Forelimb muscle (tissue), 1 donor: Measurements from ENCODE around the gene CADM2. TPM values are rescaled to one million over a fixed set of nuclear protein-coding genes. Genes with fewer than 3 reads are reported as not detected.

Experiments
- DNase-seq: peaks from one replicate; pipeline ENCODE4 v3.0.0-alpha.2; 2013; ENCODE audit warnings: low read depth
- polyA plus RNA-seq: library from polyadenylated mRNA; unstranded; fragments of 120-200 nt; gene quantifications from one replicate; pipeline ENCODE4 v1.2.1, GENCODE V29; 2013; ENCODE audit not compliant: insufficient read length

CADM2 gene
- polyA plus RNA-seq, 1 donor: 5.8 TPM

GRCh38 chr3:84984429-84984828 is 25.6 kb downstream of the CADM2 start:
- DNase-seq: no peak

GRCh38 chr3:84985795-84986194 is 27.0 kb downstream of the CADM2 start:
- no peak for DNase-seq

- peak; percentile 16 for DNase-seq
Measured at GRCh38 chr3:84987706-84988504, 29.1 kb downstream of the CADM2 start.

- no peak for DNase-seq
Measured at GRCh38 chr3:84989102-84989501, 30.3 kb downstream of the CADM2 start.

GRCh38 chr3:84991422-84991900 is 32.7 kb downstream of the CADM2 start:
- DNase-seq: no peak

- DNase-seq: no peak
Measured at GRCh38 chr3:84993956-84994355, 35.2 kb downstream of the CADM2 start.

- DNase-seq: no peak
Measured at GRCh38 chr3:84998545-84998944, 39.8 kb downstream of the CADM2 start.

GRCh38 chr3:85003479-85003878 is 44.7 kb downstream of the CADM2 start:
- no peak for DNase-seq

GRCh38 chr3:85004147-85004546 is 45.4 kb downstream of the CADM2 start:
- DNase-seq: no peak

- no peak for DNase-seq
Measured at GRCh38 chr3:85005946-85006345, 47.2 kb downstream of the CADM2 start.

- DNase-seq: no peak
Measured at GRCh38 chr3:85007195-85008094, 48.7 kb downstream of the CADM2 start.

- DNase-seq: no peak
Measured at GRCh38 chr3:85020828-85021227, 62.0 kb downstream of the CADM2 start.

GRCh38 chr3:85030052-85030451 is 71.3 kb downstream of the CADM2 start:
- no peak for DNase-seq

GRCh38 chr3:85037203-85037602 is 78.4 kb downstream of the CADM2 start:
- DNase-seq: no peak

GRCh38 chr3:85041001-85041400 is 82.2 kb downstream of the CADM2 start:
- DNase-seq: no peak

GRCh38 chr3:85041562-85042055 is 82.8 kb downstream of the CADM2 start:
- DNase-seq: no peak

GRCh38 chr3:85050821-85051220 is 92.0 kb downstream of the CADM2 start:
- no peak for DNase-seq

- no peak for DNase-seq
Measured at GRCh38 chr3:85051786-85052185, 93.0 kb downstream of the CADM2 start.

- DNase-seq: no peak
Measured at GRCh38 chr3:85053626-85054025, 94.8 kb downstream of the CADM2 start.

GRCh38 chr3:85054579-85054978 is 95.8 kb downstream of the CADM2 start:
- no peak for DNase-seq

- DNase-seq: no peak
Measured at GRCh38 chr3:85068911-85069310, 110.1 kb downstream of the CADM2 start.

- no peak for DNase-seq
Measured at GRCh38 chr3:85074003-85074402, 115.2 kb downstream of the CADM2 start.
